SK-N-SH (cell line): ENCODE measurements around the gene DIAPH2.

Experiments used
- EZH2phosphoT487 ChIP-seq: fragments of 200-600 bp; sonication (generic); IDR thresholded peaks from 2 replicates; pipeline ENCODE4 v1.6.1; 2017; ENCODE audit warnings: low read depth, mixed run types, mild to moderate bottlenecking, antibody characterized with exemption, moderate library complexity, borderline replicate concordance
- FOXM1 ChIP-seq: IDR thresholded peaks from 2 replicates; pipeline ENCODE4 v1.4.0; 2012; ENCODE audit warnings: low read depth, mild to moderate bottlenecking
- GATA2 ChIP-seq: sonication (generic); formaldehyde crosslinking; IDR thresholded peaks from 2 replicates; pipeline ENCODE4 v1.5.0; 2020; ENCODE audit warnings: mild to moderate bottlenecking, missing genetic modification reagents
- POLR2AphosphoS5 ChIP-seq: IDR thresholded peaks from 2 replicates; pipeline ENCODE4 v1.6.1; 2012; ENCODE audit warnings: low read depth, low read length
- RFX5 ChIP-seq: IDR thresholded peaks from 2 replicates; pipeline ENCODE4 v1.6.1; 2012; ENCODE audit warnings: mild to moderate bottlenecking, improper control_type of control experiment, low read length
- RXRA ChIP-seq: IDR thresholded peaks from 2 replicates; pipeline ENCODE4 v1.4.0; 2012; ENCODE audit warnings: low read depth, mild to moderate bottlenecking, borderline replicate concordance
- SMC3 ChIP-seq: IDR thresholded peaks from 2 replicates; pipeline ENCODE4 v1.6.1; 2012; ENCODE audit warnings: low read depth, low read length, improper control_type of control experiment
- TAF1 ChIP-seq: IDR thresholded peaks from 2 replicates; pipeline ENCODE4 v1.6.1; 2012; ENCODE audit warnings: low read depth, mild to moderate bottlenecking, low read length, moderate library complexity, borderline replicate concordance
- TF ChIP-seq, protein P1 (sequence below): fragments of 200-600 bp; sonication (generic); IDR thresholded peaks from 2 replicates; pipeline ENCODE4 v1.6.1; 2017; ENCODE audit warnings: antibody characterized with exemption, mild to moderate bottlenecking, moderate library complexity
- TF ChIP-seq, protein P2 (sequence below): IDR thresholded peaks from 2 replicates; pipeline ENCODE4; 2012

DNA sequence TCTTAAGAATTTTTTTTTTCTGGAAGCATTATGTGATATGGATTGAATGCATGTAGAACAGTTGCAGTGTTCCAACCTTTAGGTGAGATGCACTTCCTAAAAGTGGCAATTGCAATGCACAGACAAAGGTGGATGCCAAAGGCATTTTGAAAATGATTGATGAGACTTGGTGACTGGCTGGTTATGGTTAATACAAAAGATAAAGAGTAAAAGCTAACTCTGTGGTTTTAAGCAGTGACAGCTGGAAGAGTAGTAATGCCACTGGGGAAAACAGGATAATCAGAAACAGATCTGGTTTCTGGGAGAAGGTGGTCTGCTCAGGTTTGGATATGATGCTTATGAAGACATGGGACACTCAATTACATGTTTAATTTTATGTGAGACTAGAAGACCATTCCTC, 544.7 kb downstream of the DIAPH2 start:
- TF ChIP-seq RFX5 (no peak), GATA2 (CRISPR knock-in tag) (no peak), POLR2AphosphoS5 (no peak), RXRA (no peak), TAF1 (no peak), SMC3 (no peak), EZH2phosphoT487 (no peak), FOXM1 (no peak)
- TF ChIP-seq, protein P1, sequence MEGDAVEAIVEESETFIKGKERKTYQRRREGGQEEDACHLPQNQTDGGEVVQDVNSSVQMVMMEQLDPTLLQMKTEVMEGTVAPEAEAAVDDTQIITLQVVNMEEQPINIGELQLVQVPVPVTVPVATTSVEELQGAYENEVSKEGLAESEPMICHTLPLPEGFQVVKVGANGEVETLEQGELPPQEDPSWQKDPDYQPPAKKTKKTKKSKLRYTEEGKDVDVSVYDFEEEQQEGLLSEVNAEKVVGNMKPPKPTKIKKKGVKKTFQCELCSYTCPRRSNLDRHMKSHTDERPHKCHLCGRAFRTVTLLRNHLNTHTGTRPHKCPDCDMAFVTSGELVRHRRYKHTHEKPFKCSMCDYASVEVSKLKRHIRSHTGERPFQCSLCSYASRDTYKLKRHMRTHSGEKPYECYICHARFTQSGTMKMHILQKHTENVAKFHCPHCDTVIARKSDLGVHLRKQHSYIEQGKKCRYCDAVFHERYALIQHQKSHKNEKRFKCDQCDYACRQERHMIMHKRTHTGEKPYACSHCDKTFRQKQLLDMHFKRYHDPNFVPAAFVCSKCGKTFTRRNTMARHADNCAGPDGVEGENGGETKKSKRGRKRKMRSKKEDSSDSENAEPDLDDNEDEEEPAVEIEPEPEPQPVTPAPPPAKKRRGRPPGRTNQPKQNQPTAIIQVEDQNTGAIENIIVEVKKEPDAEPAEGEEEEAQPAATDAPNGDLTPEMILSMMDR: no peak
- TF ChIP-seq, protein P2, sequence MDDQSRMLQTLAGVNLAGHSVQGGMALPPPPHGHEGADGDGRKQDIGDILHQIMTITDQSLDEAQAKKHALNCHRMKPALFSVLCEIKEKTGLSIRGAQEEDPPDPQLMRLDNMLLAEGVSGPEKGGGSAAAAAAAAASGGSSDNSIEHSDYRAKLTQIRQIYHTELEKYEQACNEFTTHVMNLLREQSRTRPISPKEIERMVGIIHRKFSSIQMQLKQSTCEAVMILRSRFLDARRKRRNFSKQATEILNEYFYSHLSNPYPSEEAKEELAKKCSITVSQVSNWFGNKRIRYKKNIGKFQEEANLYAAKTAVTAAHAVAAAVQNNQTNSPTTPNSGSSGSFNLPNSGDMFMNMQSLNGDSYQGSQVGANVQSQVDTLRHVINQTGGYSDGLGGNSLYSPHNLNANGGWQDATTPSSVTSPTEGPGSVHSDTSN: peak; percentile 54; the same call in 1 of the 2 replicates
